Liver (tissue), 9 donors: ENCODE data around the gene SERTAD2. TPM values are rescaled to one million over a fixed set of nuclear protein-coding genes. Genes with fewer than 3 reads are reported as not detected.

Experiments
- DNase-seq: peaks from one replicate; pipeline ENCODE4 v3.0.0-alpha.2; 2017; ENCODE audit warnings: low spot score
- H3K27ac ChIP-seq, 2 donors: one replicate each; pipeline ENCODE4 v1.7.0; 2013; ENCODE audit warnings: inconsistent platforms in 2 of 2, low read length in 2 of 2, control low read depth in 1 of 2, low read depth in 1 of 2, mild to moderate bottlenecking in 1 of 2
- H3K27me3 ChIP-seq, 4 donors: one replicate each; pipeline versions ENCODE4 v1.6.1 to v1.7.0; 2013; ENCODE audit warnings: low read length in 3 of 4, inconsistent platforms in 1 of 4, mild to moderate bottlenecking in 1 of 4, moderate library complexity in 1 of 4; ENCODE audit not compliant: control insufficient read depth in 4 of 4, insufficient read depth in 4 of 4
- H3K36me3 ChIP-seq, 4 donors: one replicate each; pipeline versions ENCODE4 v1.6.1 to v1.7.0; 2013; ENCODE audit warnings: low read length in 3 of 4, mild to moderate bottlenecking in 3 of 4, low read depth in 1 of 4, moderate library complexity in 1 of 4; ENCODE audit not compliant: control insufficient read depth in 4 of 4, insufficient read depth in 3 of 4
- H3K4me1 ChIP-seq, 4 donors: one replicate each; pipeline versions ENCODE4 v1.6.1 to v1.7.0; 2013; ENCODE audit warnings: low read length in 3 of 4, mild to moderate bottlenecking in 3 of 4, moderate library complexity in 1 of 4; ENCODE audit not compliant: control insufficient read depth in 4 of 4, insufficient read depth in 4 of 4
- H3K4me3 ChIP-seq, 3 donors: one replicate each; pipeline versions ENCODE4 v1.6.1 to v1.7.0; 2013; ENCODE audit warnings: low read length in 3 of 3, control low read depth in 1 of 3, low read depth in 1 of 3, mild to moderate bottlenecking in 1 of 3
- H3K9ac ChIP-seq, 2 donors: one replicate each; pipeline ENCODE4 v1.7.0; 2013; ENCODE audit warnings: low read length in 2 of 2, mild to moderate bottlenecking in 2 of 2, moderate library complexity in 2 of 2, control low read depth in 1 of 2, low read depth in 1 of 2
- H3K9me3 ChIP-seq, 4 donors: one replicate each; pipeline versions ENCODE4 v1.6.1 to v1.7.0; 2013; ENCODE audit warnings: low read length in 3 of 4; ENCODE audit not compliant: control insufficient read depth in 4 of 4
- ATF3 ChIP-seq: IDR thresholded peaks from 2 replicates; pipeline ENCODE4 v1.6.1; 2016; ENCODE audit warnings: antibody characterized with exemption
- CTCF ChIP-seq: fragments of 150-350 bp; IDR thresholded peaks from 2 replicates; pipeline ENCODE4 v1.5.1; 2017; ENCODE audit warnings: improper control_type of control experiment, low read depth, low read length; ENCODE audit not compliant: missing input control
- EGR1 ChIP-seq, 2 donors: IDR thresholded peaks; 2 replicates each; pipeline ENCODE4 v1.6.1; 2016 to 2018; ENCODE audit warnings: antibody characterized with exemption in 2 of 2, low read depth in 2 of 2
- FOXA1 ChIP-seq: IDR thresholded peaks from 2 replicates; pipeline ENCODE4 v1.6.1; 2016; ENCODE audit warnings: antibody characterized with exemption
- FOXA2 ChIP-seq: IDR thresholded peaks from 2 replicates; pipeline ENCODE4 v1.6.1; 2016; ENCODE audit warnings: antibody characterized with exemption
- GABPA ChIP-seq, 2 donors: IDR thresholded peaks in 1 of 2; conservative IDR thresholded peaks in 1 of 2; 2 replicates each; pipeline ENCODE4 v1.6.1; 2016; ENCODE audit warnings: antibody characterized with exemption in 2 of 2, mild to moderate bottlenecking in 1 of 2, moderate library complexity in 1 of 2
- HNF4A ChIP-seq, 2 donors: conservative IDR thresholded peaks; 2 replicates each; pipeline ENCODE4 v1.6.1; 2016; ENCODE audit warnings: antibody characterized with exemption in 2 of 2, mild to moderate bottlenecking in 2 of 2
- HNF4G ChIP-seq: IDR thresholded peaks from 2 replicates; pipeline ENCODE4 v1.6.1; 2016; ENCODE audit warnings: antibody characterized with exemption
- JUND ChIP-seq, 2 donors: IDR thresholded peaks; 2 replicates each; pipeline ENCODE4 v1.6.1; 2016; ENCODE audit warnings: antibody characterized with exemption in 2 of 2
- NR2F2 ChIP-seq: IDR thresholded peaks from 2 replicates; pipeline ENCODE4 v1.6.1; 2016; ENCODE audit warnings: antibody characterized with exemption
- RAD21 ChIP-seq, 2 donors: IDR thresholded peaks; 2 replicates each; pipeline ENCODE4 v1.6.1; 2016; ENCODE audit warnings: antibody characterized with exemption in 2 of 2, mild to moderate bottlenecking in 2 of 2
- REST ChIP-seq: IDR thresholded peaks from 2 replicates; pipeline ENCODE4 v1.6.1; 2016; ENCODE audit warnings: antibody characterized with exemption, mild to moderate bottlenecking
- RXRA ChIP-seq, 2 donors: IDR thresholded peaks; 2 replicates each; pipeline ENCODE4 v1.6.1; 2017 to 2018; ENCODE audit warnings: antibody characterized with exemption in 2 of 2, mild to moderate bottlenecking in 1 of 2
- SP1 ChIP-seq: IDR thresholded peaks from 2 replicates; pipeline ENCODE4 v1.6.1; 2018; ENCODE audit warnings: antibody characterized with exemption, mild to moderate bottlenecking
- TAF1 ChIP-seq: conservative IDR thresholded peaks from 2 replicates; pipeline ENCODE4 v1.6.1; 2016; ENCODE audit warnings: antibody characterized with exemption, mild to moderate bottlenecking
- YY1 ChIP-seq: IDR thresholded peaks from 2 replicates; pipeline ENCODE4 v1.6.1; 2016; ENCODE audit warnings: antibody characterized with exemption, mild to moderate bottlenecking
- ZBTB33 ChIP-seq: IDR thresholded peaks from 2 replicates; pipeline ENCODE4 v1.6.1; 2016; ENCODE audit warnings: antibody characterized with exemption
- WGBS: extraction: QIAGEN DNeasy Blood & Tissue Kit; methylation state at CpG from one replicate; pipeline ENCODE4 v1.1.7; 2013; 5-methylcytosine and 5-hydroxymethylcytosine counted together
- polyA plus RNA-seq, 2 donors: library from polyadenylated mRNA; stranded (reverse) in 1 of 2; unstranded in 1 of 2; fragments of 200-250 nt in 1 of 2; fragments of >200 nt in 1 of 2; fragmentation: Nextera tagmentation in 1 of 2; extraction: Ambion mirVana in 1 of 2; gene quantifications; one replicate each; pipeline versions ENCODE4 v1.2.1 to v1.2.3, GENCODE V29; 2013 to 2015
- total RNA-seq, 2 donors: library from RNA; depleted of rRNA; stranded (reverse); fragments of >200 nt; gene quantifications; one replicate each; pipeline ENCODE4 v1.2.3, GENCODE V29; 2014
- TF ChIP-seq, protein P1 (sequence below): IDR thresholded peaks from 2 replicates; pipeline ENCODE4 v1.6.1; 2016; ENCODE audit warnings: antibody characterized with exemption
- donor health status: healthy.
- donor health status: healthy.
- donor health status: healthy.
- donor health status: healthy.
- donor health status: healthy.

Gene SERTAD2
- total and polyA plus RNA-seq, 4 donors = 5.1 to 13.3 (median 6.4) TPM

DNA sequence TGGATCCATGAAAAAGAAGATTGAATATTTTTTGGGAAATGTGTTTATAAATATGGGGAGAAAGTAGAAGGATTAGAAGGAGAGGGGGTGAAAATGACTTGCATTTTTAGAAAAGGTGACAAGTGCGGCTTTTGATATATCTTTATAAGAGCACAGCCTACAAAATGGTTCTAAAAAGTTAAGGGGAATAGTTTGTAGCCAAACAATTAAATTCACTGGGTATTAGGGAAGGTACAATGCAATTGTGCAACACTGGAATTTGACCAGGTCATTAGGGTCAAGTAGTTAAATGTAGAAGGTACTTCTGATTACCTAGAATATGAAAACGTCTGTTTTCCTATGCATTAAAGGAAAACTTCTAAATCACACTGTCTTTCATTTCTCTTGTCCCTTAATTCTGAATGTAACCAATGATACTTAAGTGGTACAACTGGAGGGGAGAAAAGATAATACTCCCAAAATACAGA lies 44.5 kb upstream of the SERTAD2 start:
- H3K27ac ChIP-seq = no peak overlapping the region
- H3K4me1 ChIP-seq = peaks cover 5 to 15% (median 7%) of the 10 kb centered on the region in 4 donors
- WGBS = 57% methylated on average over 2 of the region's 2 CpGs
- no peak for DNase-seq
- H3K36me3 ChIP-seq = no peaks in the 10 kb centered on the region
- TF ChIP-seq CTCF (no peak), ATF3 (no peak), ZBTB33 (no peak), RAD21 (IDR thresholded peaks at IDR 0.05) (peak in 1 of 2 donors; percentile 6), GABPA (IDR thresholded peaks at IDR 0.05 in 1 of 2, conservative IDR thresholded peaks at IDR 0.05 in 1 of 2) (no peak), SP1 (no peak), EGR1 (IDR thresholded peaks at IDR 0.05; ENCODE audit: low read depth in 2 of 2) (no peak), YY1 (no peak), HNF4G (peak; percentile 23), FOXA1 (no peak), FOXA2 (no peak), RXRA (IDR thresholded peaks at IDR 0.05) (peak; percentile 47 to 57), HNF4A (conservative IDR thresholded peaks at IDR 0.05) (peak; percentile 83), REST (no peak), TAF1 (no peak), JUND (IDR thresholded peaks at IDR 0.05) (peak in 1 of 2 donors; percentile 20), NR2F2 (peak; percentile 68)
- TF ChIP-seq, protein P1, sequence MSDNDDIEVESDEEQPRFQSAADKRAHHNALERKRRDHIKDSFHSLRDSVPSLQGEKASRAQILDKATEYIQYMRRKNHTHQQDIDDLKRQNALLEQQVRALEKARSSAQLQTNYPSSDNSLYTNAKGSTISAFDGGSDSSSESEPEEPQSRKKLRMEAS = no peak
- no peaks in the 10 kb centered on the region for H3K9me3 ChIP-seq
- no peak overlapping the region for H3K4me3 ChIP-seq
- no peak overlapping the region for H3K9ac ChIP-seq
- no peaks in the 10 kb centered on the region for H3K27me3 ChIP-seq
